Endothelial cell of umbilical vein (primary cell): Measurements from ENCODE around the gene LGALS14. TPM values are rescaled to one million over a fixed set of nuclear protein-coding genes. Genes with fewer than 3 reads are reported as not detected.

Source experiments
- BruUV-seq: library from RNA; stranded (reverse); fragments of 400-500 nt; replicated peaks from 2 replicates; lab custom pipeline; 2021; lab: Mats Ljungman, UMichigan
- CTCF ChIA-PET: fragments of 300-600, 350-600 bp; sonication (Branson Sonifier 250); formaldehyde crosslinking; loops from one replicate; lab custom pipeline; 2021; ENCODE audit warnings: antibody characterized with exemption, inconsistent platforms; lab: Charles Lee
- POLR2A ChIA-PET: fragments of 300-600, 350-600 bp; sonication (Branson Sonifier 250); formaldehyde crosslinking; loops from one replicate; lab custom pipeline; 2021; ENCODE audit warnings: antibody characterized with exemption, inconsistent platforms; lab: Charles Lee
- DNase-seq: peaks from one replicate; pipeline ENCODE4 v3.0.0-alpha.2; 2011; ENCODE audit warnings: low read depth, low spot score
- FAIRE-seq: peaks from 2 replicates; lab custom pipeline; 2011; peaks lifted over from hg19 to GRCh38; lab: Jason Lieb, UNC
- H2AFZ ChIP-seq: 2 replicates; pipeline ENCODE4 v1.6.0; 2012; ENCODE audit warnings: low read depth, low read length, control low read depth, inconsistent platforms
- H3K27ac ChIP-seq: 2 replicates; pipeline ENCODE4 v1.5.1; 2011; ENCODE audit warnings: low read depth, mild to moderate bottlenecking, control low read depth, low read length, moderate library complexity; ENCODE audit not compliant: insufficient read depth
- H3K27me3 ChIP-seq, 2 experiments: 2 replicates each; pipeline versions ENCODE4 v1.6.0 to v1.6.1; 2011; ENCODE audit warnings: low read length in 2 of 2, mixed read lengths in 1 of 2; ENCODE audit not compliant: control insufficient read depth in 2 of 2, insufficient read depth in 2 of 2
- H3K36me3 ChIP-seq, 2 experiments: 2 replicates in 1 of 2; 3 replicates in 1 of 2; pipeline ENCODE4 v1.5.1; 2011; ENCODE audit warnings: low read length in 2 of 2, mild to moderate bottlenecking in 1 of 2, moderate library complexity in 1 of 2; ENCODE audit not compliant: control insufficient read depth in 2 of 2, insufficient read depth in 2 of 2; ENCODE audit errors: extremely low read depth in 1 of 2
- H3K4me1 ChIP-seq: 3 replicates; pipeline ENCODE4 v1.5.1; 2011; ENCODE audit warnings: mild to moderate bottlenecking, low read length; ENCODE audit not compliant: control insufficient read depth, insufficient read depth; ENCODE audit errors: extremely low read depth
- H3K4me2 ChIP-seq: 2 replicates; pipeline ENCODE4 v1.6.1; 2011; ENCODE audit warnings: low read length, control low read depth, mixed read lengths; ENCODE audit not compliant: insufficient read depth
- H3K4me3 ChIP-seq, 3 experiments: fragments of 200-600 bp in 1 of 3; sonication (generic), shearing (Covaris generic) in 1 of 3; replicated peaks in 1 of 3; 2 replicates each; pipeline ENCODE4 v1.5.1; 2011 to 2016; ENCODE audit warnings: control low read depth in 3 of 3, low read length in 3 of 3, mild to moderate bottlenecking in 2 of 3, inconsistent platforms in 1 of 3, low read depth in 1 of 3, moderate library complexity in 1 of 3; ENCODE audit not compliant: insufficient read depth in 1 of 3
- H3K79me2 ChIP-seq: 2 replicates; pipeline ENCODE4 v1.6.0; 2012; ENCODE audit warnings: low read length, inconsistent platforms; ENCODE audit not compliant: control insufficient read depth, insufficient read depth
- H3K9ac ChIP-seq: replicated peaks from 2 replicates; pipeline ENCODE3; 2011; ENCODE audit warnings: low read length, control low read depth; ENCODE audit not compliant: insufficient read depth; ENCODE audit errors: extremely low read depth
- H3K9me1 ChIP-seq: replicated peaks from 3 replicates; pipeline ENCODE4 v1.6.0; 2011; ENCODE audit warnings: mild to moderate bottlenecking, low read length; ENCODE audit not compliant: control insufficient read depth, insufficient read depth; ENCODE audit errors: extremely low read depth
- H3K9me3 ChIP-seq: replicated peaks from 2 replicates; pipeline ENCODE4 v1.5.1; 2012; ENCODE audit warnings: low read length, inconsistent platforms; ENCODE audit not compliant: control insufficient read depth, insufficient read depth
- H4K20me1 ChIP-seq: replicated peaks from 2 replicates; pipeline ENCODE3; 2011; ENCODE audit warnings: mild to moderate bottlenecking, low read length; ENCODE audit not compliant: control insufficient read depth, insufficient read depth; ENCODE audit errors: extremely low read depth
- CTCF ChIP-seq, 2 donors: IDR thresholded peaks; 1 replicate in 1 of 2; 2 replicates in 1 of 2; pipeline ENCODE4 v1.5.1; 2011; ENCODE audit warnings: low read length in 2 of 2, mild to moderate bottlenecking in 2 of 2, moderate library complexity in 2 of 2, control low read depth in 1 of 2, inconsistent platforms in 1 of 2, low read depth in 1 of 2; ENCODE audit not compliant: insufficient read depth in 1 of 2; ENCODE audit errors: extremely low read depth in 1 of 2
- EZH2 ChIP-seq: IDR thresholded peaks from 2 replicates; pipeline ENCODE4 v1.6.1; 2012; ENCODE audit warnings: borderline replicate concordance, low read depth, mild to moderate bottlenecking, moderate library complexity, low read length, inconsistent platforms; ENCODE audit not compliant: severe bottlenecking
- FOS ChIP-seq: IDR thresholded peaks from 2 replicates; pipeline ENCODE4 v1.6.1; 2011; ENCODE audit warnings: mild to moderate bottlenecking, low read length, moderate library complexity, borderline replicate concordance; ENCODE audit not compliant: insufficient read depth
- GATA2 ChIP-seq: IDR thresholded peaks from 2 replicates; pipeline ENCODE4 v1.7.0; 2011; ENCODE audit warnings: low read depth, mild to moderate bottlenecking, moderate library complexity, mixed read lengths, low read length; ENCODE audit not compliant: insufficient read length, insufficient read depth
- JUN ChIP-seq: IDR thresholded peaks from 2 replicates; pipeline ENCODE4 v1.6.1; 2011; ENCODE audit warnings: borderline replicate concordance, low read depth; ENCODE audit not compliant: insufficient read length, insufficient read depth
- MAX ChIP-seq: IDR thresholded peaks from 2 replicates; pipeline ENCODE4 v1.6.1; 2011; ENCODE audit not compliant: insufficient read depth, insufficient read length
- MYC ChIP-seq: IDR thresholded peaks from one replicate; pipeline ENCODE4 v1.6.1; 2011; ENCODE audit warnings: mild to moderate bottlenecking, low read depth, low read length
- POLR2A ChIP-seq: IDR thresholded peaks from 2 replicates; pipeline ENCODE4 v1.6.1; 2012; ENCODE audit warnings: low read depth, mild to moderate bottlenecking, control low read depth, low read length
- POLR2AphosphoS5 ChIP-seq: IDR thresholded peaks from 2 replicates; pipeline ENCODE4 v1.6.1; 2012; ENCODE audit warnings: low read depth, mild to moderate bottlenecking, control low read depth, low read length, moderate library complexity; ENCODE audit not compliant: insufficient read depth
- dilution Hi-C: fragments of 300-500 bp; cut with MboI; formaldehyde crosslinking; loops from one replicate; pipeline ENCODE4 v1.15.0; 2019; ENCODE audit warnings: low sequenced_read_pairs; ENCODE audit not compliant: extremely low pct_ligation_motif_present
- intact Hi-C: fragments of 100-400 bp; cut with micrococcal nuclease; formaldehyde crosslinking; loops from one replicate; pipeline ENCODE4 v1.10.0; 2022
- polyA plus RNA-seq, 4 experiments: library from polyadenylated mRNA; depleted of rRNA in 3 of 4; stranded (reverse) in 3 of 4; unstranded in 1 of 4; fragments of >200 nt; gene quantifications; 2 replicates each; pipeline versions ENCODE4 v1.2.1 to v1.2.3, GENCODE V29; 2011 to 2012; ENCODE audit warnings: missing spikeins in 1 of 4
- total RNA-seq: library from RNA; stranded (reverse); gene quantifications from 2 replicates; pipeline ENCODE4 v1.2.3, GENCODE V29; 2021

The LGALS14 gene
- total and polyA plus RNA-seq, 2 donors (not counting 3 experiments of a cell fraction or from before 2014, with no cell fraction given), result not detected

- intact Hi-C loops, result no loop called here
- FAIRE-seq, result no peak
- Histone ChIP-seq H3K4me1 (no peaks in the 10 kb centered on the region), H3K4me2 (no peak overlapping the region), H3K27ac (no peak overlapping the region), H3K36me3 (no peaks in the 10 kb centered on the region), H3K9ac (no peak overlapping the region), H3K4me3 (no peak overlapping the region), H3K27me3 (no peaks in the 10 kb centered on the region), H4K20me1 (no peaks in the 10 kb centered on the region), H3K9me1 (no peaks in the 10 kb centered on the region), H3K9me3 (no peaks in the 10 kb centered on the region), H3K79me2 (no peaks in the 10 kb centered on the region), H2AFZ (no peak overlapping the region)
- TF ChIP-seq JUN (no peak), POLR2AphosphoS5 (no peak), POLR2A (no peak), CTCF (IDR thresholded peaks at IDR 0.05; ENCODE audit: extremely low read depth in 1 of 2, insufficient read depth in 1 of 2, low read depth in 1 of 2, low read length in 2 of 2) (no peak), GATA2 (no peak), MYC (no peak), FOS (no peak), MAX (no peak), EZH2 (no peak)
- DNase-seq, result no peak
- dilution Hi-C loops, result no loop called here
- POLR2A ChIA-PET, result no interaction called here
- no TSS peak for BruUV-seq
- CTCF ChIA-PET, result no interaction called here
Observed at GRCh38 chr19:39659791-39660190, 44.5 kb upstream of the LGALS14 start.
